Endothelial cell of umbilical vein (primary cell): ENCODE data around the gene KIAA1671. TPM values are rescaled to one million over a fixed set of nuclear protein-coding genes. Genes with fewer than 3 reads are reported as not detected.

Experiments
- BruUV-seq: library from RNA; stranded (reverse); fragments of 400-500 nt; replicated peaks from 2 replicates; lab custom pipeline; 2021; lab: Mats Ljungman, UMichigan
- CTCF ChIA-PET: fragments of 300-600, 350-600 bp; sonication (Branson Sonifier 250); formaldehyde crosslinking; loops from one replicate; lab custom pipeline; 2021; ENCODE audit warnings: antibody characterized with exemption, inconsistent platforms; lab: Charles Lee
- POLR2A ChIA-PET: fragments of 300-600, 350-600 bp; sonication (Branson Sonifier 250); formaldehyde crosslinking; loops from one replicate; lab custom pipeline; 2021; ENCODE audit warnings: antibody characterized with exemption, inconsistent platforms; lab: Charles Lee
- DNase-seq: peaks from one replicate; pipeline ENCODE4 v3.0.0-alpha.2; 2011; ENCODE audit warnings: low read depth, low spot score
- FAIRE-seq: peaks from 2 replicates; lab custom pipeline; 2011; peaks lifted over from hg19 to GRCh38; lab: Jason Lieb, UNC
- H2AFZ ChIP-seq: 2 replicates; pipeline ENCODE4 v1.6.0; 2012; ENCODE audit warnings: low read depth, low read length, control low read depth, inconsistent platforms
- H3K27ac ChIP-seq: 2 replicates; pipeline ENCODE4 v1.5.1; 2011; ENCODE audit warnings: low read depth, mild to moderate bottlenecking, control low read depth, low read length, moderate library complexity; ENCODE audit not compliant: insufficient read depth
- H3K27me3 ChIP-seq, 2 experiments: 2 replicates each; pipeline versions ENCODE4 v1.6.0 to v1.6.1; 2011; ENCODE audit warnings: low read length in 2 of 2, mixed read lengths in 1 of 2; ENCODE audit not compliant: control insufficient read depth in 2 of 2, insufficient read depth in 2 of 2
- H3K36me3 ChIP-seq, 2 experiments: 2 replicates in 1 of 2; 3 replicates in 1 of 2; pipeline ENCODE4 v1.5.1; 2011; ENCODE audit warnings: low read length in 2 of 2, mild to moderate bottlenecking in 1 of 2, moderate library complexity in 1 of 2; ENCODE audit not compliant: control insufficient read depth in 2 of 2, insufficient read depth in 2 of 2; ENCODE audit errors: extremely low read depth in 1 of 2
- H3K4me1 ChIP-seq: 3 replicates; pipeline ENCODE4 v1.5.1; 2011; ENCODE audit warnings: mild to moderate bottlenecking, low read length; ENCODE audit not compliant: control insufficient read depth, insufficient read depth; ENCODE audit errors: extremely low read depth
- H3K4me2 ChIP-seq: 2 replicates; pipeline ENCODE4 v1.6.1; 2011; ENCODE audit warnings: low read length, control low read depth, mixed read lengths; ENCODE audit not compliant: insufficient read depth
- H3K4me3 ChIP-seq, 3 experiments: fragments of 200-600 bp in 1 of 3; sonication (generic), shearing (Covaris generic) in 1 of 3; replicated peaks in 1 of 3; 2 replicates each; pipeline ENCODE4 v1.5.1; 2011 to 2016; ENCODE audit warnings: control low read depth in 3 of 3, low read length in 3 of 3, mild to moderate bottlenecking in 2 of 3, inconsistent platforms in 1 of 3, low read depth in 1 of 3, moderate library complexity in 1 of 3; ENCODE audit not compliant: insufficient read depth in 1 of 3
- H3K79me2 ChIP-seq: 2 replicates; pipeline ENCODE4 v1.6.0; 2012; ENCODE audit warnings: low read length, inconsistent platforms; ENCODE audit not compliant: control insufficient read depth, insufficient read depth
- H3K9ac ChIP-seq: replicated peaks from 2 replicates; pipeline ENCODE3; 2011; ENCODE audit warnings: low read length, control low read depth; ENCODE audit not compliant: insufficient read depth; ENCODE audit errors: extremely low read depth
- H3K9me1 ChIP-seq: replicated peaks from 3 replicates; pipeline ENCODE4 v1.6.0; 2011; ENCODE audit warnings: mild to moderate bottlenecking, low read length; ENCODE audit not compliant: control insufficient read depth, insufficient read depth; ENCODE audit errors: extremely low read depth
- H3K9me3 ChIP-seq: replicated peaks from 2 replicates; pipeline ENCODE4 v1.5.1; 2012; ENCODE audit warnings: low read length, inconsistent platforms; ENCODE audit not compliant: control insufficient read depth, insufficient read depth
- H4K20me1 ChIP-seq: replicated peaks from 2 replicates; pipeline ENCODE3; 2011; ENCODE audit warnings: mild to moderate bottlenecking, low read length; ENCODE audit not compliant: control insufficient read depth, insufficient read depth; ENCODE audit errors: extremely low read depth
- EZH2 ChIP-seq: IDR thresholded peaks from 2 replicates; pipeline ENCODE4 v1.6.1; 2012; ENCODE audit warnings: borderline replicate concordance, low read depth, mild to moderate bottlenecking, moderate library complexity, low read length, inconsistent platforms; ENCODE audit not compliant: severe bottlenecking
- FOS ChIP-seq: IDR thresholded peaks from 2 replicates; pipeline ENCODE4 v1.6.1; 2011; ENCODE audit warnings: mild to moderate bottlenecking, low read length, moderate library complexity, borderline replicate concordance; ENCODE audit not compliant: insufficient read depth
- POLR2AphosphoS5 ChIP-seq: IDR thresholded peaks from 2 replicates; pipeline ENCODE4 v1.6.1; 2012; ENCODE audit warnings: low read depth, mild to moderate bottlenecking, control low read depth, low read length, moderate library complexity; ENCODE audit not compliant: insufficient read depth
- dilution Hi-C: fragments of 300-500 bp; cut with MboI; formaldehyde crosslinking; loops from one replicate; pipeline ENCODE4 v1.15.0; 2019; ENCODE audit warnings: low sequenced_read_pairs; ENCODE audit not compliant: extremely low pct_ligation_motif_present
- intact Hi-C: fragments of 100-400 bp; cut with micrococcal nuclease; formaldehyde crosslinking; loops from one replicate; pipeline ENCODE4 v1.10.0; 2022
- polyA plus RNA-seq, 4 experiments: library from polyadenylated mRNA; depleted of rRNA in 3 of 4; stranded (reverse) in 3 of 4; unstranded in 1 of 4; fragments of >200 nt; gene quantifications; 2 replicates each; pipeline versions ENCODE4 v1.2.1 to v1.2.3, GENCODE V29; 2011 to 2012; ENCODE audit warnings: missing spikeins in 1 of 4
- total RNA-seq: library from RNA; stranded (reverse); gene quantifications from 2 replicates; pipeline ENCODE4 v1.2.3, GENCODE V29; 2021
- TF ChIP-seq, protein P1 (sequence below), 2 donors: IDR thresholded peaks; 1 replicate in 1 of 2; 2 replicates in 1 of 2; pipeline ENCODE4 v1.5.1; 2011; ENCODE audit warnings: low read length in 2 of 2, mild to moderate bottlenecking in 2 of 2, moderate library complexity in 2 of 2, control low read depth in 1 of 2, inconsistent platforms in 1 of 2, low read depth in 1 of 2; ENCODE audit not compliant: insufficient read depth in 1 of 2; ENCODE audit errors: extremely low read depth in 1 of 2

Gene KIAA1671
- total and polyA plus RNA-seq, 2 donors (not counting 3 experiments of a cell fraction or from before 2014, with no cell fraction given) = 23.1 to 85.1 TPM

DNA sequence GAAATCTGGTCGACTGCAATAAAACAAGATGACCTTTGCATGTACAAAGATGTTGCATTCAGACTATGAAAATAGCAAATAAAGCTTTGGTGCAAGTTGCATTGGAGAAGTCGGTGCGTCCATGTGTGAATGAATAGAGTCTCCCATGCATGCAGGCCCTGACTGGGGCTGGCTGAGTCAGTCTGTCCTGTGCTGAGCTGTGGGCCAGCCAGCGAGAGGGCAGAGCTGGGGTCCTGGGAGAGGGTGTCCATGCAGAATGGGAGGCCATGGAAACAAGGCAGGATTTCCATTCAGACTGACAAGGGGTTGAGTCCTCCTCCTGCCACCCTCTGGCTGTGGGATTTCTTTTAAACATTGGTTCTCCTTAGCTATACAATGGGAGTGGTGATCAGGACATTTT is 244.8 kb downstream of the KIAA1671 start:
- POLR2A ChIA-PET = interaction anchor here (0.6 kb wide), 1 partner anchor 86 kb away, joined by 3 read pairs; no protein-coding TSS in a partner anchor
- CTCF ChIA-PET = interaction anchor here (1.9 kb wide), 1 partner anchor 87 kb away, joined by 5 read pairs; no protein-coding TSS in a partner anchor

More for the DNA sequence above, 244.8 kb downstream of the KIAA1671 start:
- Histone ChIP-seq H3K4me2 (no peak overlapping the region), H3K27me3 (no peaks in the 10 kb centered on the region), H3K79me2 (no peaks in the 10 kb centered on the region), H3K9me1 (no peaks in the 10 kb centered on the region), H3K9ac (no peak overlapping the region), H3K4me1 (no peaks in the 10 kb centered on the region), H4K20me1 (peaks cover 3% of the 10 kb centered on the region), H3K27ac (no peak overlapping the region), H3K36me3 (peaks cover 11 to 35% of the 10 kb centered on the region in 2 experiments), H3K4me3 (no peak overlapping the region), H3K9me3 (no peaks in the 10 kb centered on the region), H2AFZ (no peak overlapping the region)
- FAIRE-seq = no peak
- TF ChIP-seq POLR2AphosphoS5 = no peak
- no peak for TF ChIP-seq EZH2
- TF ChIP-seq, protein P1, sequence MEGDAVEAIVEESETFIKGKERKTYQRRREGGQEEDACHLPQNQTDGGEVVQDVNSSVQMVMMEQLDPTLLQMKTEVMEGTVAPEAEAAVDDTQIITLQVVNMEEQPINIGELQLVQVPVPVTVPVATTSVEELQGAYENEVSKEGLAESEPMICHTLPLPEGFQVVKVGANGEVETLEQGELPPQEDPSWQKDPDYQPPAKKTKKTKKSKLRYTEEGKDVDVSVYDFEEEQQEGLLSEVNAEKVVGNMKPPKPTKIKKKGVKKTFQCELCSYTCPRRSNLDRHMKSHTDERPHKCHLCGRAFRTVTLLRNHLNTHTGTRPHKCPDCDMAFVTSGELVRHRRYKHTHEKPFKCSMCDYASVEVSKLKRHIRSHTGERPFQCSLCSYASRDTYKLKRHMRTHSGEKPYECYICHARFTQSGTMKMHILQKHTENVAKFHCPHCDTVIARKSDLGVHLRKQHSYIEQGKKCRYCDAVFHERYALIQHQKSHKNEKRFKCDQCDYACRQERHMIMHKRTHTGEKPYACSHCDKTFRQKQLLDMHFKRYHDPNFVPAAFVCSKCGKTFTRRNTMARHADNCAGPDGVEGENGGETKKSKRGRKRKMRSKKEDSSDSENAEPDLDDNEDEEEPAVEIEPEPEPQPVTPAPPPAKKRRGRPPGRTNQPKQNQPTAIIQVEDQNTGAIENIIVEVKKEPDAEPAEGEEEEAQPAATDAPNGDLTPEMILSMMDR (IDR thresholded peaks at IDR 0.05; ENCODE audit: extremely low read depth in 1 of 2, insufficient read depth in 1 of 2, low read depth in 1 of 2, low read length in 2 of 2) = no peak
- TF ChIP-seq FOS = no peak
- BruUV-seq = no TSS peak
- intact Hi-C loops = no loop called here
- dilution Hi-C loops = no loop called here
- no peak for DNase-seq
